ENCODE data around the gene ALPI. TPM values are rescaled to one million over a fixed set of nuclear protein-coding genes. Genes with fewer than 3 reads are reported as not detected.

ALPI gene
- total RNA-seq, 2 experiments from 2014 or later: not detected

DNA sequence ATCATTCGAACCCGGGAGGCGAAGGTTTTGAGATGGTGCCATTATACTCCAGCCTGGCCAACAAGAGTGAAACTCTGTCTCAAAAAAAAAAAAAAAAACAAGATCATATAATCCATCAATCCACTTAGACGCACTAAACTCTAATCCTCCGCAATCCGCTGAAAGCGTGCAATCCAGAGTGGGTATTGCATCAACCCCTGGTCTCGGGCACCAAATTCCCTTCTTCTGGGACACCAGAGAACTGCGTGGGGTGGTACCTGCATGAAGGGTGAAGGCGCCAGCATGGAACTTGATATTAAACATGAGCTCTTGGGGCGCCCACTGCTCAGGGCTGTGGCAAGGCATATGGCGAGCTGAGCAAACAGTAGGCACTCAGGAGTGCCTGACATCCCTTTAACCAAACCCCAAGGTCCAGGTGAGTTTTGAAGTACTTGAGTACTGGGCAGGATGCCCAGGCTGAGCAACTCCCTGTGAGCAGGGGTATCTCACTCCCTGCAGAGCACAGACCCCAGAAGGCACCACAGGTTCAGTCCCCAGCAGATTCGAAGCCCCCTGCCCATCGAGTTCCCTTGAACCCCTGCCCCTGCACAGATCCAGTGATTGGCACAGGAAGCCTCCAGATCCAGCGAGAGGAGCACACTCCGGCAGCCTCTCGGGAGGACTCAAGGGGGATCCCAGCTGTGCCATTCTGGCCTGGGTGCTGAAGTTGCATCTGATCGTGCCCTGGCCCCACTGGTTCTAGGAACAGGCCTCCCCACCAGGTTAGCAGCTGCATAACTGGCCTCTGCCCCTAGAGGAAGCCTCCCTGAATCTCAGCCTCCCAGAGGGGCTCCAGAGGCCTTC, 8.0 kb downstream of the ALPI start:
- Mint-ChIP-seq H3K27ac (no peak overlapping the region), H3K4me1 (ENCODE audit: low read depth) (no peaks in the 10 kb centered on the region), H3K36me3 (ENCODE audit: low read depth) (no peaks in the 10 kb centered on the region), H3K27me3 (peaks cover 29% of the 10 kb centered on the region), H3K9me3 (no peaks in the 10 kb centered on the region), H3K4me3 (no peak overlapping the region)
- no peaks in the 10 kb centered on the region for H3K27me3 ChIP-seq (ENCODE audit: control insufficient read depth in 1 of 2, insufficient read depth in 2 of 2, low read length in 2 of 2)
- CTCF ChIA-PET: no interaction called here
- intact Hi-C loops (cut with DNase I, micrococcal nuclease): no loop called here
- no peak for TF ChIP-seq CTCF (IDR thresholded peaks at IDR 0.05)
- H3K36me3 ChIP-seq (ENCODE audit: insufficient read depth, low read length): no peaks in the 10 kb centered on the region
- POLR2A ChIA-PET: no interaction called here
- H3K4me1 ChIP-seq (ENCODE audit: insufficient read depth, low read length): no peaks in the 10 kb centered on the region
- no peak overlapping the region for H3K27ac ChIP-seq (ENCODE audit: low read depth in 1 of 2, low read length in 2 of 2)
- DNase-seq (no peak), ATAC-seq (ENCODE audit: poor library complexity) (no peak)
- peaks cover 0 to 5% of the 10 kb centered on the region in 2 experiments for H3K9me3 ChIP-seq (ENCODE audit: control insufficient read depth in 1 of 2, insufficient read depth in 1 of 2, low read length in 2 of 2)
- no peak overlapping the region for H3K4me3 ChIP-seq (ENCODE audit: low read length)

DNA sequence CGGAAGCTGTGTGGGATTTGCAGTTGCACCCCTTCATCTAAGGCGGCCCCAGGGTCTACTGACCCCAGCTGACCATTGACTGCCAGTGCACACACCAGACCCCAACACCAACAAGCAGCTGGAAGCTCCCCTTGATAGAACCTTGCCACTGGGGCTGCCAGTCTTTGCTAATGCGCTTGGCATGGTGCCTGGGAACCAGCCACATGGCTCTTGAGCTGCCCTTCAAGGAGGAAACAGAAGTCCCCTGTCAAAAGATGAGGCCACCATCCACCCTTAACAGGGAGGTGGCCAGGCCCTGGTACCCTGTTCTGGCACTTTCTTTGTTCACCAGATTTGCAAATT, 8.6 kb downstream of the ALPI start:
- intact Hi-C loops (cut with DNase I, micrococcal nuclease): no loop called here
- Histone ChIP-seq H3K36me3 (ENCODE audit: insufficient read depth, low read length) (no peaks in the 10 kb centered on the region), H3K27ac (ENCODE audit: low read depth in 1 of 2, low read length in 2 of 2) (no peak overlapping the region), H3K9me3 (ENCODE audit: control insufficient read depth in 1 of 2, insufficient read depth in 1 of 2, low read length in 2 of 2) (peaks cover 0 to 5% of the 10 kb centered on the region in 2 experiments), H3K27me3 (ENCODE audit: control insufficient read depth in 1 of 2, insufficient read depth in 2 of 2, low read length in 2 of 2) (no peaks in the 10 kb centered on the region), H3K4me1 (ENCODE audit: insufficient read depth, low read length) (no peaks in the 10 kb centered on the region), H3K4me3 (ENCODE audit: low read length) (no peak overlapping the region)
- Mint-ChIP-seq H3K4me3 (no peak overlapping the region), H3K27me3 (peaks cover 31% of the 10 kb centered on the region), H3K4me1 (ENCODE audit: low read depth) (no peaks in the 10 kb centered on the region), H3K36me3 (ENCODE audit: low read depth) (no peaks in the 10 kb centered on the region), H3K27ac (no peak overlapping the region), H3K9me3 (no peaks in the 10 kb centered on the region)
- ATAC-seq (ENCODE audit: poor library complexity) (no peak), DNase-seq (no peak)
- ChIA-PET CTCF (no interaction called here), POLR2A (no interaction called here)
- TF ChIP-seq CTCF (IDR thresholded peaks at IDR 0.05): no peak

GRCh38 chr2:232465061-232465460, 9.1 kb downstream of the ALPI start:
- Histone ChIP-seq H3K9me3 (ENCODE audit: control insufficient read depth in 1 of 2, insufficient read depth in 1 of 2, low read length in 2 of 2) (peaks cover 0 to 5% of the 10 kb centered on the region in 2 experiments), H3K27me3 (ENCODE audit: control insufficient read depth in 1 of 2, insufficient read depth in 2 of 2, low read length in 2 of 2) (peaks cover 0 to 3% of the 10 kb centered on the region in 2 experiments), H3K4me3 (ENCODE audit: low read length) (no peak overlapping the region), H3K4me1 (ENCODE audit: insufficient read depth, low read length) (no peaks in the 10 kb centered on the region), H3K27ac (ENCODE audit: low read depth in 1 of 2, low read length in 2 of 2) (no peak overlapping the region), H3K36me3 (ENCODE audit: insufficient read depth, low read length) (no peaks in the 10 kb centered on the region)
- POLR2A ChIA-PET: no interaction called here
- no peaks in the 10 kb centered on the region for H3K4me1 Mint-ChIP-seq (ENCODE audit: low read depth)
- CTCF ChIA-PET: no interaction called here
- H3K36me3 Mint-ChIP-seq (ENCODE audit: low read depth): no peaks in the 10 kb centered on the region
- TF ChIP-seq CTCF (IDR thresholded peaks at IDR 0.05): no peak
- intact Hi-C loops (cut with DNase I, micrococcal nuclease): no loop called here
- H3K4me3 Mint-ChIP-seq: no peak overlapping the region
- H3K27ac Mint-ChIP-seq: no peak overlapping the region
- no peak for DNase-seq
- no peaks in the 10 kb centered on the region for H3K9me3 Mint-ChIP-seq
- H3K27me3 Mint-ChIP-seq: peaks cover 26% of the 10 kb centered on the region
- ATAC-seq (ENCODE audit: poor library complexity): no peak

Data from CD4-positive, alpha-beta T cell (primary cell).